ENCODE measurements around the gene CWF19L2.
"Not testable (repeated sequence)": the region's sequence is repeated elsewhere in the genome, so short reads cannot be mapped to it uniquely, and the experiment has no call there.

CWF19L2 gene

DNA sequence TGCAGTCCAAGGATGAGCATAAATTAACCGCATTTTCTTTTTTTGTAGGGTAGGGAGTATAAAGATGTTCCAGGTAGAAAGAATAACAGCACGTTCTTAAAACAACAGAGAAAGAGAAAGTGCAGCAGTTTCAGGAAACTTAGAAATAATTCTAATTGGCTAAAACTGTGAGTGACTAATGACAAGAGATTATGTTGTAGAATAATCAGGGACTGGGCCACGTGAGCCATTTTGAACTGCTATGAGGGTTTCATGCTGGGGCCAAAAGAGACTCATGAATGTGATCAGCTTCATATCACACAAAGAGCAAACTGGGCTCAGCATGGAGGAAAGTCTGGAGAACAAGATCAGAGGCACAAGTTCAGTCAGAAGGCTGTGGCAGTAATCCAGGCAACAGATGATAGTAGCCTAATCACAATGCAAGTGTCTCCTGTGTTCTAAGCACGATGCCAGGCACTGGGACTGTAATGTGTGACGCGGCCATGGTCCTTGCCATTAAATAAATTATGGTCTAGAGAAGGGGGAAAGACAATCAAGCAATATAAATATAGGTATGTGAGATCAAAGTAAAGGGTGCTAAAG, 17.9 kb downstream of the CWF19L2 start:
- no peak overlapping the region for H3K4me3 ChIP-seq (ENCODE audit: low read length)
- TF ChIP-seq, protein P1, sequence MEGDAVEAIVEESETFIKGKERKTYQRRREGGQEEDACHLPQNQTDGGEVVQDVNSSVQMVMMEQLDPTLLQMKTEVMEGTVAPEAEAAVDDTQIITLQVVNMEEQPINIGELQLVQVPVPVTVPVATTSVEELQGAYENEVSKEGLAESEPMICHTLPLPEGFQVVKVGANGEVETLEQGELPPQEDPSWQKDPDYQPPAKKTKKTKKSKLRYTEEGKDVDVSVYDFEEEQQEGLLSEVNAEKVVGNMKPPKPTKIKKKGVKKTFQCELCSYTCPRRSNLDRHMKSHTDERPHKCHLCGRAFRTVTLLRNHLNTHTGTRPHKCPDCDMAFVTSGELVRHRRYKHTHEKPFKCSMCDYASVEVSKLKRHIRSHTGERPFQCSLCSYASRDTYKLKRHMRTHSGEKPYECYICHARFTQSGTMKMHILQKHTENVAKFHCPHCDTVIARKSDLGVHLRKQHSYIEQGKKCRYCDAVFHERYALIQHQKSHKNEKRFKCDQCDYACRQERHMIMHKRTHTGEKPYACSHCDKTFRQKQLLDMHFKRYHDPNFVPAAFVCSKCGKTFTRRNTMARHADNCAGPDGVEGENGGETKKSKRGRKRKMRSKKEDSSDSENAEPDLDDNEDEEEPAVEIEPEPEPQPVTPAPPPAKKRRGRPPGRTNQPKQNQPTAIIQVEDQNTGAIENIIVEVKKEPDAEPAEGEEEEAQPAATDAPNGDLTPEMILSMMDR (conservative IDR thresholded peaks at IDR 0.05; ENCODE audit: low read depth, low read length), result no peak
- DNase-seq (ENCODE audit: low read depth), result no peak

DNA sequence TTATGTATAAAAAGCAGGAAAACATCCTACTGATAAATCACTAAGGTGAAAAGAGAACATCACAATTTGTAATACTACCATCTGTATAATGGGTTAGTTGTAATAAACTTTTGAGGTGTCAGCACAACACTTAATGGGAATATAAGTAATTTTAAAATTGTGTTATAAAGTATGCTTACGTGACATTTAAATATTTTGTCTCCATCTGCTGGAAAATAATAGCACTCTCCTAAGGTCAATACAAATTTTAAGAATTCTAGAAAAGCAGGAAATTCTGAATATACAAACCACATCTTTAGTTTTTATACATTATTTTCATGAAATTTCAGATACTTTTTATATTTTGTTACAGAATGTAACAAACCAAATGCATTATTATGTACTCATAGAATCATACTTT, 19.5 kb downstream of the CWF19L2 start:
- TF ChIP-seq, protein P1 (conservative IDR thresholded peaks at IDR 0.05; ENCODE audit: low read depth, low read length), result no peak
- DNase-seq (ENCODE audit: low read depth), result no peak
- H3K4me3 ChIP-seq (ENCODE audit: low read length), result no peak overlapping the region

DNA sequence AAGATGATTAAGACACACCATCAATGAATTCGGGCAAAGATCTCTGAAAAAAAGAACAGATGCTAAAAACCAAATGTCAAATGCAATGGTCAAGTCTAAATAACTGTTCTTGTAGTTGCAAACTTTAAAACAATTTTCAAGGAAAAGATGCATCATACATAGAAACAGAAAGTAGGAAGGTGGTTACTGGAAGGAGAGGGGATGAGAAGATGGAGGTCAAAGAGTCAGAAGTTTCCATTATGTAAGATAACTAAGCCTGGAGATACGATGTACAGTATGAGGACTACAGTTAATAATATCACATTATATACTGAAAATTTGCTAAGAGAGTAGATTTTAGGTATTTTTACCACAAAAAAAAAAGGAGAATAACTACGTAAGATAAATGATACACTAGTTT, 27.1 kb downstream of the CWF19L2 start:
- TF ChIP-seq, protein P1 (conservative IDR thresholded peaks at IDR 0.05; ENCODE audit: low read depth, low read length), result no peak
- DNase-seq (ENCODE audit: low read depth), result no peak
- H3K4me3 ChIP-seq (ENCODE audit: low read length), result no peak overlapping the region

DNA sequence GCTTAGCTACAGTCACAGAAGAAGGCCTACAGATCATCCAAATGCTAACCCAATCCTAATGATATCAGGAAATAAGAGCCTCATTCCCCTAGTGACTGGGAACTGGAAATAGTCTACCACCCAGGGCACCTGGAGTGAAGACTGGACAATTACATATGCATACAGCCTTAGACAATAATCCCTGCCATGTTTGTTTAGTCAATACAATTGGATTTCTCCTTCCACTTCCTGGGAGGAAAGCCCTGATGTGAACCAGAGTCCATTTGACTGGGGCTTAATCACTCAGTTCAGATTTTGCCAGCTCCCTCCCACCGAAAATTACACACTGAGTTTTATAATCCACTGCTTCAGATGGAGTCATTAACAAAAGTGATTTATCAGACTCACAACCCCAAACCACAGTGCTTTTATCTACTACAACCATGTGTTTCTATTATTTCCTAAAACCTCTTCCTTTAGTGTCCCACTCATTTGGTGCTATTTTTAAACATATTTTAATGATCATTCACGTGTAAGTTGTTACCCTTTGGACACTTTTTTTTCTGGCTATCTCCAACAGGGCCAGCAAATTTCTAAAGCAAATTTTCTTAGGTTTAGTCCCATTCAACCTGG, 29.9 kb downstream of the CWF19L2 start:
- no peak overlapping the region for H3K4me3 ChIP-seq (ENCODE audit: low read length)
- DNase-seq (ENCODE audit: low read depth), result no peak
- TF ChIP-seq, protein P1 (conservative IDR thresholded peaks at IDR 0.05; ENCODE audit: low read depth, low read length), result no peak

DNA sequence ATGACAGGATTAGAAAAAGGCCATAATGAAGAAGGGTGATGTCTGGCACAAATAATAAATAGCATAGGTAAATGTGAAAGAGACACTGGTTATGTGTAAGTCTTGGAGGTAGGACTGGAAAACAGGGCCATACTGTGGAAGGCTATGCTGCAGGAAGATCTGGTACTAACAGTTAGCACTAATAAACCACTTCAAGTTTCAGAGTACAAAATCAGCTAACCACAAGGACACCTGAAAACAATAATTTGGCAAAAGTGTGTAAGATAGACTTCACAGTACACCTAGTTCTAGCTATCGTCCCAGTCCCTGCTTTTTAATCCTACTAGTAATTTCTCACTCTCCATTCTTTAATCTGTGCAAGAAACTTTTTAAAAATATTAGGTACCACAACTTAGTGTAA, 44.3 kb downstream of the CWF19L2 start:
- TF ChIP-seq, protein P1 (conservative IDR thresholded peaks at IDR 0.05; ENCODE audit: low read depth, low read length), result no peak
- no peak overlapping the region for H3K4me3 ChIP-seq (ENCODE audit: low read length)
- DNase-seq (ENCODE audit: low read depth), result no peak

DNA sequence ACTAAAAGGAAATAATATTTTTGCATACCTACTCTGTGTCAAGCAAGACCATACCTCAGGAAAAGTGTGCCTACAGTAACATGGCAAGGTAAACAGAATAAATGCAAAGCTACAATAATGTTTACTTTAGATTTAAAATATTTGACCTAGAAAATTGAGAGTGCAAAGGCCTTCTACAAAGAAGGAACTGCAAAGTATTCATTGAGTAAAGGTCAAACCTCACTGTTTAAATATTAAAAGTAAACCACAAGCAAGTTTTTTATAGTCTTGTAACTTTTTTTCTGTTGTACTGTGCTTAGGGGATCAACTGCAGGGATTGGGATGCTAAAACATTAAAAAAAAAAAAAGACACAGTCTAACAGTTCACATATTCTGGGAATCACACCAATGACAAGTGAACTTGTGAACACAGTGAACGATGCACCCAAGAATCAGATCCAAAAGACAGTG, 48.8 kb downstream of the CWF19L2 start:
- DNase-seq (ENCODE audit: low read depth), result no peak
- TF ChIP-seq, protein P1 (conservative IDR thresholded peaks at IDR 0.05; ENCODE audit: low read depth, low read length), result no peak
- H3K4me3 ChIP-seq (ENCODE audit: low read length), result no peak overlapping the region

DNA sequence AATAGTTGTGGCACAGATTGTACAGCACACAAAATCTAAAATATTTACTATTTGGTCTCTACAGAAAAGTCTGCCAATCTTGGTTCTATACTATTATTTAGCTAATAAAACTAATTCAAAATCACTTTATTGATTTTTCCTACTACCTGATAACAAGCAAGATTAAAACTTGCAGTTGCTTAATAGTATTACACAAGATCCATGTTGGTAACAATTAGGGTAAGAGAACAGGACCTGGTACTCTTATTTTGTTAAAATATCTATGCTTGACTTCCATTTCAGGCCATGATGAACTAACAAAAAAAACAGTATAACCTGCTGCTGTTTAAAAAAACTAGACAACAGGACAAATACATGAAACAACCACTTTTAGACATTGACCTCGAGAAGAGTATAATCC, 52.4 kb downstream of the CWF19L2 start:
- TF ChIP-seq, protein P1 (conservative IDR thresholded peaks at IDR 0.05; ENCODE audit: low read depth, low read length), result no peak
- DNase-seq (ENCODE audit: low read depth), result no peak
- no peak overlapping the region for H3K4me3 ChIP-seq (ENCODE audit: low read length)

DNA sequence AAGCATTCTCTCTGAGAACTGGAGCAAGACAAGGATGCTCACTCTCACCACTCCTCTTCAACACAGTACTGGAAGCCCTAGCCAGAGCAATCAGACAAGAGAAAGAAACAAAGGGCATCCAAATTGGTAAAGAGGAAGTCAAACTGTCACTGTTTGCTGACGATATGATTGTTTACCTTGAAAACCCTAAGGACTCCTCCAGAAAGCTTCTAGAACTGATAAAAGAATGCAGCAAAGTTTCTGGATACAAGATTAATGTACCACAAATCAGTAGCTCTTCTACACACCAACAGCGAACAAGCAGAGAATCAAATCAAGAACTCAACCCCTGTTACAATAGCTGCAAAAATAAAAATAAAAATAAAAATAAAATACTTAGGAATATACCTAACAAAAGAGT, 56.5 kb downstream of the CWF19L2 start:
- DNase-seq (ENCODE audit: low read depth); H3K4me3 ChIP-seq (ENCODE audit: low read length): not testable (repeated sequence)
